Ascending aorta (tissue), 2 donors: ENCODE data around the gene DDX39A. TPM values are rescaled to one million over a fixed set of nuclear protein-coding genes. Genes with fewer than 3 reads are reported as not detected.
A peak's percentile ranks its signal among the peaks of the same experiment; 100 is the strongest.

Experiments used
- DNase-seq, 2 donors: peaks; one replicate each; pipeline ENCODE4 v3.0.0-alpha.2; 2019; ENCODE audit warnings: low spot score in 2 of 2
- H3K27ac ChIP-seq, 2 donors: fragments of 200-600 bp; sonication (generic); one replicate each; pipeline ENCODE4 v1.5.1; 2016 to 2017; ENCODE audit warnings: mild to moderate bottlenecking in 1 of 2
- H3K27me3 ChIP-seq: fragments of 200-600 bp; sonication (generic); one replicate; pipeline ENCODE4 v1.5.1; 2017
- H3K36me3 ChIP-seq, 2 donors: fragments of 200-600 bp; sonication (generic); one replicate each; pipeline ENCODE4 v1.5.1; 2016
- H3K4me1 ChIP-seq, 2 donors: fragments of 200-600 bp; sonication (generic); one replicate each; pipeline ENCODE4 v1.5.1; 2016 to 2017; ENCODE audit warnings: mild to moderate bottlenecking in 1 of 2
- H3K4me3 ChIP-seq, 2 donors: fragments of 200-600 bp; sonication (generic); one replicate each; pipeline ENCODE4 v1.5.1; 2016 to 2017; ENCODE audit warnings: mild to moderate bottlenecking in 1 of 2
- H3K9me3 ChIP-seq, 2 donors: fragments of 200-600 bp; sonication (generic); one replicate each; pipeline ENCODE4 v1.5.1; 2016
- CTCF ChIP-seq, 3 experiments: fragments of 200-600 bp in 2 of 3; fragments of 450-650 bp in 1 of 3; sonication (generic) in 2 of 3; IDR thresholded peaks; one replicate each; pipeline ENCODE4 v1.5.1; 2016 to 2019; ENCODE audit warnings: antibody characterized with exemption in 3 of 3, mild to moderate bottlenecking in 1 of 3, moderate library complexity in 1 of 3
- intact Hi-C: fragments of 100-400 bp; cut with DNase I; formaldehyde crosslinking; loops from one replicate; pipeline ENCODE4 v1.15.1; 2023
- total RNA-seq: library from RNA; depleted of rRNA; stranded (reverse); fragments of >200 nt; gene quantifications from one replicate; pipeline ENCODE4 v1.1.0, GENCODE V29; 2016

DDX39A gene
- total RNA-seq, 1 donor from 2014 or later: 83.4 TPM

- intact Hi-C loops: loop anchor here (1.0 to 2.0 kb wide), 2 partner anchors 21 to 23 kb away; no protein-coding TSS in a partner anchor
- peak overlapping the region; percentile 71 to 92 for H3K4me3 ChIP-seq
- no peak for TF ChIP-seq CTCF (IDR thresholded peaks at IDR 0.05)
- H3K9me3 ChIP-seq: no peaks in the 10 kb centered on the region
- no peak for DNase-seq
- peaks cover 13 to 14% of the 10 kb centered on the region in 2 donors for H3K36me3 ChIP-seq
- H3K4me1 ChIP-seq: peaks cover 3 to 32% of the 10 kb centered on the region in 2 donors
- peak overlapping the region; percentile 96 to 97 for H3K27ac ChIP-seq
- H3K27me3 ChIP-seq: no peaks in the 10 kb centered on the region
Observed at GRCh38 chr19:14383661-14384555, 35.2 kb downstream of the DDX39A start.

GRCh38 chr19:14381689-14382474 is 37.3 kb downstream of the DDX39A start:
- Histone ChIP-seq H3K36me3 (peaks cover under 1 to 3% of the 10 kb centered on the region in 2 donors), H3K4me3 (peak overlapping the region; percentile 71 to 92), H3K27me3 (no peaks in the 10 kb centered on the region), H3K9me3 (no peaks in the 10 kb centered on the region), H3K27ac (peak overlapping the region; percentile 96 to 97), H3K4me1 (peaks cover 6 to 40% of the 10 kb centered on the region in 2 donors)
- peak; percentile 55 to 87 for DNase-seq
- intact Hi-C loops: loop anchor here (2.0 kb wide), 1 partner anchor 25 kb away; no protein-coding TSS in a partner anchor
- no peak for TF ChIP-seq CTCF (IDR thresholded peaks at IDR 0.05)

- no peak for DNase-seq
- Histone ChIP-seq H3K27me3 (no peaks in the 10 kb centered on the region), H3K36me3 (no peaks in the 10 kb centered on the region), H3K27ac (peak overlapping the region; percentile 96 to 97), H3K4me3 (no peak overlapping the region), H3K4me1 (peaks cover 9 to 54% of the 10 kb centered on the region in 2 donors), H3K9me3 (no peaks in the 10 kb centered on the region)
- no peak for TF ChIP-seq CTCF (IDR thresholded peaks at IDR 0.05)
- intact Hi-C loops: no loop called here
Observed at GRCh38 chr19:14379294-14380065, 39.7 kb downstream of the DDX39A start.

- H3K4me1 ChIP-seq: peaks cover 9 to 51% of the 10 kb centered on the region in 2 donors
- intact Hi-C loops: no loop called here
- no peaks in the 10 kb centered on the region for H3K36me3 ChIP-seq
- no peak overlapping the region for H3K4me3 ChIP-seq
- no peaks in the 10 kb centered on the region for H3K27me3 ChIP-seq
- no peak for TF ChIP-seq CTCF (IDR thresholded peaks at IDR 0.05)
- H3K27ac ChIP-seq: peak overlapping the region; percentile 96 to 97
- no peak for DNase-seq
- H3K9me3 ChIP-seq: no peaks in the 10 kb centered on the region
Observed at GRCh38 chr19:14378890-14379289, 40.3 kb downstream of the DDX39A start.

- Histone ChIP-seq H3K36me3 (no peaks in the 10 kb centered on the region), H3K9me3 (no peaks in the 10 kb centered on the region), H3K27me3 (no peaks in the 10 kb centered on the region), H3K4me1 (peaks cover 9 to 45% of the 10 kb centered on the region in 2 donors), H3K4me3 (no peak overlapping the region), H3K27ac (peak overlapping the region; percentile 38 to 97)
- no peak for DNase-seq
- intact Hi-C loops: no loop called here
- no peak for TF ChIP-seq CTCF (IDR thresholded peaks at IDR 0.05)
Observed at GRCh38 chr19:14377883-14378328, 41.2 kb downstream of the DDX39A start.
